ENCODE results near the gene C1QA.

The C1QA gene, protein sequence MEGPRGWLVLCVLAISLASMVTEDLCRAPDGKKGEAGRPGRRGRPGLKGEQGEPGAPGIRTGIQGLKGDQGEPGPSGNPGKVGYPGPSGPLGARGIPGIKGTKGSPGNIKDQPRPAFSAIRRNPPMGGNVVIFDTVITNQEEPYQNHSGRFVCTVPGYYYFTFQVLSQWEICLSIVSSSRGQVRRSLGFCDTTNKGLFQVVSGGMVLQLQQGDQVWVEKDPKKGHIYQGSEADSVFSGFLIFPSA

DNA sequence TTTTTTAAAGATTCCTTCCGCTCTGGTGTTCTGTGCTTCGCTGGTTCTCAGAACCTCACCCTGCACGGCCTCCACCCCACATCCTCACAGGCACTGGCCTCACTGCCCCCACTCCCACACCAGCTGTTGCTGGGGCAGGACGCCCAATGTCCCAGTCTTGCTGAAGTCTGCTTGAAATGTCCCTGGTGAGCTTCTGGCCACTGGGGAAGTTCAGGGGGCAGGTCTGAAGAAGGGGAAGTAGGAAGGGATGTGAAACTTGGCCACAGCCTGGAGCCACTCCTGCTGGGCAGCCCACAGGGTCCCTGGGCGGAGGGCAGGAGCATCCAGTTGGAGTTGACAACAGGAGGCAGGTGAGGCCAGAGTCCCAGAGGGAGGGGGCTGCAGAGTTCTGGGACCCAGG lies at the start of gene C1QA:
Gene C1QA (plus strand): TSS at position 276 of the 400 bp plus-strand sequence. CDS start 989 bp downstream, outside the sequence.
- H2AFZ ChIP-seq (ENCODE audit: low read length), result no peak within 1 kb of the TSS
- no peaks in the 10 kb centered on the region for H3K79me2 ChIP-seq (ENCODE audit: insufficient read depth, low read length)
- no peak within 1 kb of the TSS for H3K4me2 ChIP-seq (ENCODE audit: low read depth, low read length, poor library complexity, severe bottlenecking)
- H3K36me3 ChIP-seq (ENCODE audit: insufficient read depth, low read length), result no peaks in the 10 kb centered on the region
- no peaks in the 10 kb centered on the region for H4K20me1 ChIP-seq (ENCODE audit: insufficient read depth, low read length, poor library complexity, severe bottlenecking)
- H3K9ac ChIP-seq (ENCODE audit: low read depth, low read length, poor library complexity, severe bottlenecking), result no peak within 1 kb of the TSS
- H3K4me3 ChIP-seq (ENCODE audit: low read length, poor library complexity, severe bottlenecking), result no peak within 1 kb of the TSS
- H3K4me1 ChIP-seq (ENCODE audit: insufficient read depth, low read length, poor library complexity, severe bottlenecking), result no peaks in the 10 kb centered on the region
- H3F3A ChIP-seq (ENCODE audit: low read depth), result no peaks in the 10 kb centered on the region
- TF ChIP-seq EZH2phosphoT487 (IDR thresholded peaks at IDR 0.05; ENCODE audit: borderline replicate concordance), result no peak
- TF ChIP-seq, protein P1, sequence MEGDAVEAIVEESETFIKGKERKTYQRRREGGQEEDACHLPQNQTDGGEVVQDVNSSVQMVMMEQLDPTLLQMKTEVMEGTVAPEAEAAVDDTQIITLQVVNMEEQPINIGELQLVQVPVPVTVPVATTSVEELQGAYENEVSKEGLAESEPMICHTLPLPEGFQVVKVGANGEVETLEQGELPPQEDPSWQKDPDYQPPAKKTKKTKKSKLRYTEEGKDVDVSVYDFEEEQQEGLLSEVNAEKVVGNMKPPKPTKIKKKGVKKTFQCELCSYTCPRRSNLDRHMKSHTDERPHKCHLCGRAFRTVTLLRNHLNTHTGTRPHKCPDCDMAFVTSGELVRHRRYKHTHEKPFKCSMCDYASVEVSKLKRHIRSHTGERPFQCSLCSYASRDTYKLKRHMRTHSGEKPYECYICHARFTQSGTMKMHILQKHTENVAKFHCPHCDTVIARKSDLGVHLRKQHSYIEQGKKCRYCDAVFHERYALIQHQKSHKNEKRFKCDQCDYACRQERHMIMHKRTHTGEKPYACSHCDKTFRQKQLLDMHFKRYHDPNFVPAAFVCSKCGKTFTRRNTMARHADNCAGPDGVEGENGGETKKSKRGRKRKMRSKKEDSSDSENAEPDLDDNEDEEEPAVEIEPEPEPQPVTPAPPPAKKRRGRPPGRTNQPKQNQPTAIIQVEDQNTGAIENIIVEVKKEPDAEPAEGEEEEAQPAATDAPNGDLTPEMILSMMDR (conservative IDR thresholded peaks at IDR 0.05; ENCODE audit: low read length), result no peak
- no peaks in the 10 kb centered on the region for H3K27me3 ChIP-seq (ENCODE audit: insufficient read depth, low read length, poor library complexity, severe bottlenecking)
- no peaks in the 10 kb centered on the region for H3K9me2 ChIP-seq (replicated peaks; ENCODE audit: low read depth, low read length)
- no peaks in the 10 kb centered on the region for H3K9me3 ChIP-seq (ENCODE audit: insufficient read depth, low read depth, low read length)

DNA sequence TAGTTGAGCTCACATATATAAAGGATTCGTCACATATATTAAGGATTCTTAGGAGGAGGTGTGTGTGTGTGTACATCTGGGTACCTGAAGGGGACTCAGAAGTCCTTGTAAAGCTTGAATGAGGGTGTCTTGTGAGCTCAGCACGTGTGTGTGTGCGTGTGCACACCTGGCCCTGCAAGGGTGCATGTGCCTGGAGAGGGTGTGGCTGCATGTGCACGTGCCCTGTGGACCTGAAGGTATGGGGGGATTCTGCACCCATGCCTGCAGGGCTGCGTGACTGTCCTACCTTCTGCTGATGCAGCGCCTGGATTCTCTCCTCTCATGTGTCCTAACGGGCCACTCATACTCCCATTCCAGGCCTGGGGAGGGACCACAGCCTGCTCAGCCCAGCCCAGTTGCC lies 49.2 kb upstream of the C1QA start:
- no peaks in the 10 kb centered on the region for H3K9me3 ChIP-seq (ENCODE audit: insufficient read depth, low read depth, low read length)
- H3K9ac ChIP-seq (ENCODE audit: low read depth, low read length, poor library complexity, severe bottlenecking), result no peak overlapping the region
- no peaks in the 10 kb centered on the region for H3K27me3 ChIP-seq (ENCODE audit: insufficient read depth, low read length, poor library complexity, severe bottlenecking)
- no peaks in the 10 kb centered on the region for H4K20me1 ChIP-seq (ENCODE audit: insufficient read depth, low read length, poor library complexity, severe bottlenecking)
- no peaks in the 10 kb centered on the region for H3F3A ChIP-seq (ENCODE audit: low read depth)
- H3K36me3 ChIP-seq (ENCODE audit: insufficient read depth, low read length), result no peaks in the 10 kb centered on the region
- no peaks in the 10 kb centered on the region for H3K79me2 ChIP-seq (ENCODE audit: insufficient read depth, low read length)
- H3K4me1 ChIP-seq (ENCODE audit: insufficient read depth, low read length, poor library complexity, severe bottlenecking), result no peaks in the 10 kb centered on the region
- no peak overlapping the region for H3K4me3 ChIP-seq (ENCODE audit: low read length, poor library complexity, severe bottlenecking)
- no peaks in the 10 kb centered on the region for H3K9me2 ChIP-seq (replicated peaks; ENCODE audit: low read depth, low read length)
- no peak overlapping the region for H2AFZ ChIP-seq (ENCODE audit: low read length)
- H3K4me2 ChIP-seq (ENCODE audit: low read depth, low read length, poor library complexity, severe bottlenecking), result no peak overlapping the region
- TF ChIP-seq, protein P1 (conservative IDR thresholded peaks at IDR 0.05; ENCODE audit: low read length), result no peak
- TF ChIP-seq EZH2phosphoT487 (IDR thresholded peaks at IDR 0.05; ENCODE audit: borderline replicate concordance), result no peak

DNA sequence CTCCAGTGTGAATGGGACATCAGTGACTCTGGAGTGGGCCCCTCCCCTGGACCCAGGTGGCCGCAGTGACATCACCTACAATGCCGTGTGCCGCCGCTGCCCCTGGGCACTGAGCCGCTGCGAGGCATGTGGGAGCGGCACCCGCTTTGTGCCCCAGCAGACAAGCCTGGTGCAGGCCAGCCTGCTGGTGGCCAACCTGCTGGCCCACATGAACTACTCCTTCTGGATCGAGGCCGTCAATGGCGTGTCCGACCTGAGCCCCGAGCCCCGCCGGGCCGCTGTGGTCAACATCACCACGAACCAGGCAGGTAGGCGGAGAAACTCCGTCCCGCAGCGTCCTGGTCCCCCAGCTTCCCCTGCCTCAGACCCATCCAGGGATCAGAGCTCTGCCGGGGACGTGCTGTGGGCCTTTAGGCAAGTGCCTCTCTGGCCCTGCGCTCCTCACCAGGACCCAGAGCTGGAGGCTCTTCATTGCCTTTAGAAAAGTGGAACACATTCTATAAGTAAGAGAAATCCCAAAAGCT lies 47.5 kb upstream of the C1QA start:
- Histone ChIP-seq H3K79me2 (ENCODE audit: insufficient read depth, low read length) (no peaks in the 10 kb centered on the region), H3K9me3 (ENCODE audit: insufficient read depth, low read depth, low read length) (no peaks in the 10 kb centered on the region), H3K4me1 (ENCODE audit: insufficient read depth, low read length, poor library complexity, severe bottlenecking) (no peaks in the 10 kb centered on the region), H3F3A (ENCODE audit: low read depth) (no peaks in the 10 kb centered on the region), H3K27me3 (ENCODE audit: insufficient read depth, low read length, poor library complexity, severe bottlenecking) (no peaks in the 10 kb centered on the region), H3K9me2 (replicated peaks; ENCODE audit: low read depth, low read length) (no peaks in the 10 kb centered on the region), H4K20me1 (ENCODE audit: insufficient read depth, low read length, poor library complexity, severe bottlenecking) (no peaks in the 10 kb centered on the region), H3K9ac (ENCODE audit: low read depth, low read length, poor library complexity, severe bottlenecking) (no peak overlapping the region), H3K36me3 (ENCODE audit: insufficient read depth, low read length) (no peaks in the 10 kb centered on the region), H3K4me2 (ENCODE audit: low read depth, low read length, poor library complexity, severe bottlenecking) (no peak overlapping the region), H3K4me3 (ENCODE audit: low read length, poor library complexity, severe bottlenecking) (no peak overlapping the region), H2AFZ (ENCODE audit: low read length) (no peak overlapping the region)
- TF ChIP-seq, protein P1 (conservative IDR thresholded peaks at IDR 0.05; ENCODE audit: low read length), result no peak
- no peak for TF ChIP-seq EZH2phosphoT487 (IDR thresholded peaks at IDR 0.05; ENCODE audit: borderline replicate concordance)
